ENCODE data around the gene CIB2.
"Not testable (repeated sequence)": the region's sequence is repeated elsewhere in the genome, so short reads cannot be mapped to it uniquely, and the experiment has no call there.

CIB2 gene

DNA sequence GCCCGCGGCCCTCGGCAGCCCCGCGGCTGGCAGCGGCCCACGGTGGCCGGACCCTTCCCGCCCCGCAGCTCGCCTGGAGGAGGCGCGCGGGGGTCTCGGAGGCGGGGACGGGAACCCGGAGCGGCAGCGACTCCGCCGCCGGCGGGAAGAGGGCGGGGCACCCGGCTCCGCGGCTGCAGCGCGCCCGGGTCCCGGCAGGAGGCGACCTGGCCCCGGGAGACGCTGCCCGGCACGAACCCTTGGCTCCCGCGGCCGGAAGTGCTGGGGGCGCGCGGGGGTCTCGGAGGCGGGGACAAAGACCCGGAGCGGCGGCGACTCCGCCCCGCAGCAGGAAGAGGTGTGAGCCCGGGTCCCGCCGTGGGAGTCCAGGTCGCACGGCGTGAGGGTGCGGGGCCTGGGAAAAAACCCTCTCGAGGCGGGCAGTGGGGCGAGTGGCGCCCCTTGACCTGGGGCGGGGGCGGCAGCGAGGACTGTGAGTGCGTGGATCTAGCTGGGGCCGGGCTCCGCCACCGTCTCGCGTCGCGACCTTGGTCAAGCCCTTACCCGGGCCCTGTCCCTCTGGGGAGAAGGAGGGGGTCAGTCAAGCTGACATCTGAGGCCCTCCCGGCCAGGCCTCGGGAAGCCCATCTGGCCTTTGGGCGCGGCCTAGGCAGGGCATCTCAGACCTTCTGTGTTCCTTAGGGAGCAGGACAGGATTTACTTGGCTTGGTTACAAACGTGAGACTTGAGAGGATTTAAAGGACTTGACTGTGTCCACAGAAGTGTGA, at the start of gene CIB2:
Gene CIB2, minus strand, starts transcription at position 151 of the 767 bp plus-strand sequence. CDS start 230 bp downstream, outside the sequence.
- DNase-seq, result peak in 8 of 14 donors; percentile 11 to 76 (median 26)

- DNase-seq, result no peak
Measured at GRCh38 chr15:78179906-78180305, 48.7 kb upstream of the CIB2 start.

DNA sequence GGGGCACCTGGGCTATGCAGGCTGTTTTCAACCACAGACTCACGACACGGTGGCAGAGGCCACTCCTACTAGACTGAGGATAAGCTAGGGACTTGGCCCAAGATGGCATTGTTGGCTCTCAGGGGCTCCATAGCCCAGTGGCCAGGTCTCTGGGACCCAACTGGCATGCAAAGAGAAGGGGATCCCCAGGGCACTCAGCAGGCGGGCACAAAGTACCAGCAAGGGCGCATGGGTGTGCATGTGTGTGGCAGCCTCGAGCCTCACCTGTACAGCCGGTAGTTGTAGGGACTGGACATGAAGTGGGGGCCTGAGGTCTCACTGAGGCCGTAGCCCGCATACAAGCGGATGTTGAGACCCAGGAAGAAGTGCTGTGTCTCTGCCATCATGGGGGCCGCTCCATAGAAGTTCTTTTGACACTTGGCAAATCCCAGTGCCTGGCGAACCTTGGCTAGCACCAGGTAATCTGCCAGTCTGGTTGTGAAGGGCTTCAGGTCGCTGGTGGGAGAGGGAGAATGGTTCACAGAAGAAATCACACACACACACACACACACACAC, 48.1 kb upstream of the CIB2 start:
- DNase-seq, result no peak

GRCh38 chr15:78178064-78178463, 46.8 kb upstream of the CIB2 start:
- DNase-seq, result no peak

DNA sequence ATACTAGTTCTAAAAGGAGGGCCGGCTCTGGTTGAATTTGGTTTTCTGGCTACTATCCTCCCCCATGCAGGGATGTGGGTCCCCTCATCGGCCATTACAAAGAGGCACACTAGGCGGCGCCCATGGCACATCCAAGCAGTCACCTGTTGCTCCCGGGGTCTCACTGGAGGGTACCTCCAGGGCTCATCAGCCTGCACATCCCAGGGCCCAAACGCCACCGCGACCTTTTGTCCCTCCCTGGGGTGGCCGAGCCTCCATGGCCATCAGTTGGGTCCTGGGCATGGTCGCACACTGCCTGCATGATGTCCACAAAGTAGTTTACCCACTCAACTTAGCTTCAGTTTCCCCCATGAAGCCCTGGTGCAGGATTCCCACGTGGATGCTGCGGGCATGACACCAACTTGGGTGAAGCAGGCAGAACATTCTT, 46.2 kb upstream of the CIB2 start:
- DNase-seq, result peak in 8 of 14 donors; percentile 8 to 56 (median 35)

- no peak for DNase-seq
Measured at GRCh38 chr15:78175330-78175729, 44.1 kb upstream of the CIB2 start.

GRCh38 chr15:78174401-78174800, 43.2 kb upstream of the CIB2 start:
- no peak for DNase-seq

GRCh38 chr15:78171864-78172472, 40.7 kb upstream of the CIB2 start:
- no peak for DNase-seq

- no peak for DNase-seq
Measured at GRCh38 chr15:78170848-78171773, 39.9 kb upstream of the CIB2 start.

- no peak for DNase-seq
Measured at GRCh38 chr15:78168608-78169007, 37.4 kb upstream of the CIB2 start.

DNA sequence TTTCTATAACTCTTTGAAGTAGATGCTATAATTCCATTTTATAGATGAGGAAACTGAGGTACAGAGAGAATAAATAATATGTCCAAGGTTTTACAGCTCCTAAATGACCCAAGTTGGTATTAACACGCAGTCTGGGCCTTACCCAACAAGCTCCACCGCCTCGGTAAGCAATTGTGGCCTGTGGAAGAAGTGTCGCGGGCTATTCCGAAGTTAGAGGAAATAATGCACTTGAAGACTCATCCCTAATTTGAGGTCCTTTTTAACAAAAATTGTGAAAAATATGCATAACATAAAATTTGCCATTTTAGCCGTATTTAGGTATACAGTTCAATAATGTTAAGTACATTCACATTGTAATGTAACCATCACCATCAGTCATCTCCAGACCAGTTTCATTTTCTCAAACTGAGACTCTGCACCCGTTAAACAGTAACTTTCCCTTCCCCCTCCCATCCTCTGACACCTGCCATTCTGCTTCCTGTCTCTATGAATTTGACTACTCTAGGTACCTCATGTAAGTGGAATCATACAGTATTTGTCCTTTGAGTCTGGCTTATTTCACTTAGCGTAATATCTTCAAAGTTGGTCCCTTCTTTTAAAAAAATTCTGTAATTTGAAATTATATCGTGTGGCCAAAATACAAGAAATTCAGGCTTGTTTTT, 36.1 kb upstream of the CIB2 start:
- DNase-seq, result no peak

DNA sequence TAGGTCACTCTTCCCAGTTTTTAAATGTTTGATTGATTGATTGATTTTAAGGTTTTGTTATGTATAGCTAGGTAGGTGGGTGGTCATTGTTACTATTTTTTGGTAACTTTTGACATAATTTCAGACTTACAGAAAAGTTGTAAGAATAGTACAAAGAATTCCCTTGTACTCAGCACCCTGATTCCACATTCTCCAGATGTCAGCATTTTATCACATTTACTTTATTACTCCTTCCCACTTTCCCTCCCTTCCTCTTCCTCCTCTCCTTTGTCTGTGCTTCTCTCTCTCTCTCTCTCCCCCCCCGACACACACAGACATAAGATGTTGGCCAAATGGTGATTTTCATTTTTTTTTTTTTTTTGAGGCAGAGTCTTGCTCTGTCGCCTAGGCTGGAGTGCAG, 32.8 kb upstream of the CIB2 start:
- DNase-seq, result no peak

DNA sequence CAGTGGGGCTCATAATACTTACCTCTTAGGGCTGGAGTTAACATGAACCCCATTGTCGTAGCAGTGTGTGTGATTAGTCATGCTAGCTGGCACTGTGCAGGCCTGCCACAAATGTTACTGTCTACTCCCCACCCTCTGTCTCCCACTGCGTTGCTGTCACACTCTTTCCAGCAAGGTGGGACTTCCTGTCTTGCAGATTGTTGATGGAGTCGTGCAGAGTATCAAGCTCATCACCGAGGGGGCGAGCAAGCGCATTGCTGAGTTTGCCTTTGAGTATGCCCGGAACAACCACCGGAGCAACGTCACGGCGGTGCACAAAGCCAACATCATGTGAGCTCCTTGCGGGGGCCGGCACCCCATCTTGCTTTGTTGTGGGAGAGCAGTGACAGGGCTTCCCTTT, 30.8 kb upstream of the CIB2 start:
- peak in 4 of 14 donors; percentile 14 to 29 (median 18) for DNase-seq

DNA sequence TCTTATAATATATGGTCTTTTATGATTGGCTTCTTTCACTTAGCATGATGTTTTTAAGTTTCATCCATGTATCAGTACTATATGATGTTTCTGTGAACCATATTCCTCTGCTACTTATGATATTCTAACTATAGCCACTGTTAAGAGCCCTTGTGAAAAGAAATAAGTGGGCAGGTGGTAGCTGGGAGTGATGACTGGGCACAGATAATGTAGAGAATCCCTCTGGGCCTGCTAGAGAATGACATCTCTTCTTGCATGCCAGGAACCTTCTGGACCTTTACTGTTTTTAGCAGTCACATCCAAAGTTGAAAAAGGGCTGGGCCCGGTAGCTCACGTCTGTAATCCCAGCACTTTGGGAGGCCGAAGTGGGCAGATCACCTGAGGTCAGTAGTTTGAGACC, 28.1 kb upstream of the CIB2 start:
- no peak for DNase-seq

GRCh38 chr15:78157203-78157602, 26.0 kb upstream of the CIB2 start:
- no peak for DNase-seq

GRCh38 chr15:78156653-78157052, 25.4 kb upstream of the CIB2 start:
- DNase-seq, result no peak

DNA sequence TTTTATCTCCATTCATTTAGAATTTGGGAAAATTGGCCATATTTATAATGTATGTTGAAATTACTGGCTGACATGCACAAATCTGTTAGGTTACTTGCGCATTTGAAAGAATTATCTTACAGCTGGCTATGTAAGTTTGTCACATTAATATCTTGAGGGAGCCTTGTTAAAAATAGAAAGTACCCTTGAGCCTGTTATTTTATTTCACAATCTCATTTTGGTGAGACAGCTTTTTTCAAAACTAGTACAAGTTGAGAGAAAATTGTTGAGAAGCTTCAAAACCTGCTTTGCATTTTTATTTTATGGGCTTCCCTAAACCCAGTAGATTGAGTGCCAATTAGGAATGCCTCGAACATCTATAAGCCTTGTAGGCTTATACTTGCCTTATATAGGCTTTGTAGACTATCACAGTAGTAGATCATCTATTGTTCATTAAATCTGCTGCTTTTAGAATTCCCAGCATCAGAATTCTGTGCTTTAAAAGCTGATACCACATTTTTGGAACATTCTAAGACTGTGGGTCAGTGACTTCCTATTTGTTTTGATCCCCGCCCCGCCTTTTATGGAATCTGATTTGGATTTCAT, 24.2 kb upstream of the CIB2 start:
- no peak for DNase-seq

- DNase-seq, result no peak
Measured at GRCh38 chr15:78154955-78155354, 23.7 kb upstream of the CIB2 start.

DNA sequence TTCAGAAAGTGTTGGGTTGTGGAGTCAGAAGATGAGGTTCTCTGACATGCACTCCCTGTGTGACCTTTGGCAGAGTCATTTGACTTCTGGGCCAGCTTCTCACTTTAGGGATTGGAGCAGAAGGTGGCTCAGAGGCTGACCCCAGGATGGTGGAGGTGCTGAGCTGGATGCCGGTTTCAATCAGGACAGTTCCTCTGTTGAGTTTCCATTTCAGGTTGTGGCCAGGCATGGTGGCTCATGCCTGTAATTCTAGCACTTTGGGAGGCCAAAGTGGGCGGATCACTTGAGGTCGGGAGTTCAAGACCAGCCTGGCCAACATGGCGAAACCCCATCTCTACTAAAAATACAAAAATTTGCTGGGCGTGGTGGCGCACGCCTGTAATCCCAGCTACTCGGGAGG, 19.8 kb upstream of the CIB2 start:
- not testable (repeated sequence) for DNase-seq

DNA sequence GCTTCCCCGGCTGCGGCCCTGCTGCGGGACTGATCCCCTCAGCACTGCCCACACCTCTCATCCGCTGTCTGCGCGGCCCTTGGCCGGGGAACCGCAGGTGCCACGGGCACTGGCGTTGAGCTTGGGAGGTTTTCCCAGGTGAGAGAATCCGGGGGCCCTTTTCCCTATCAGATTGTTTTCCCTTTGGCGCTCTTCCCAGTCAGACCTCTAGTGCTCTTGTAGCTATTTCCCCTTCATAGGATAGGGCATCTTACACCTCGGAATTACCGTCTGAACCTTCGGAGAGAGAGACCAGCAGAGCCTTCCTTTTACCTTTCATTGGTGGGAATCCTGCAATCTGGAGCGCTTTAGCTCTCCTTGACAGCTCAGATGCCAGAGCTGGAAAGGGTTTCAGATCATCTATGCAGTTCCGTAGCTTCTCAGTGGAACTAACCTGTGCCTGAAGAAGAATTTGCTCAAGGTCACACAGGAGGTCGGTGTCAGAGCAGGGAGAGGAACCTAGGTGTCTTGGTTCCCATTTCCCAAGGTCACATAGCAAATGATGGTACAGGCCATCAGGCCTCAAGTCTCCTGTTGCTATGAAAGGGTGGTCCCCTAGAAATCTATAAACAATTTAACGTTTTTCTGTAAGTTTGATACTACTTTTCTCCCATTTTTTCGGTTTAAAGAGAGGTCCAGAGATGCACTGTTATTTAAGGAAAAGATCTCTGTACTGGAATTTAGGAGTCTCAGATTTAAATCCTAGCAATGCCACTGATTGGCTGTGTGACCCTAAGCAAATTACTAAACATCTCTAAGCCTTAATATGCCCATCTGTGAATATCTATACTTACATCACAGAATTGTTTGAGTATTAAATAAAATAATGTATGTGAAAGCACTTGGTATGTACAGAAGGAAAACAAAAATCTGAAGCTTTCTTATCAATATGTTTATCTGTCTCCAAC, 18.8 kb upstream of the CIB2 start:
- DNase-seq, result peak in 1 of 14 donors; percentile 56
